Stimulated activated CD4-positive, alpha-beta T cell treated with anti-CD3 and anti-CD28 coated beads, Interleukin-15, amount 100 ng/mL, for 48 hours (primary cell): Measurements from ENCODE around the gene BACE2.

Source experiments
- DNase-seq, 2 donors: peaks; one replicate each; pipeline ENCODE4 v3.0.0-alpha.2; 2020; ENCODE audit warnings: low read depth in 2 of 2

The BACE2 gene

GRCh38 chr21:41167348-41168342 is at the start of gene BACE2:
BACE2 (plus strand) TSS chr21:41168160; CDS start chr21:41168264, 104 bp downstream.
- DNase-seq: peak; percentile 17 to 33

GRCh38 chr21:41119901-41120300 is 48.1 kb upstream of the BACE2 start:
- no peak for DNase-seq

GRCh38 chr21:41120997-41121396 is 47.0 kb upstream of the BACE2 start:
- no peak for DNase-seq

- peak; percentile 21 to 55 for DNase-seq
Measured at GRCh38 chr21:41121785-41122415, 46.1 kb upstream of the BACE2 start.

- DNase-seq: no peak
Measured at GRCh38 chr21:41124641-41125201, 43.2 kb upstream of the BACE2 start.

GRCh38 chr21:41128981-41129380 is 39.0 kb upstream of the BACE2 start:
- DNase-seq: no peak

- no peak for DNase-seq
Measured at GRCh38 chr21:41130883-41131282, 37.1 kb upstream of the BACE2 start.

- DNase-seq: no peak
Measured at GRCh38 chr21:41133874-41134522, 34.0 kb upstream of the BACE2 start.

GRCh38 chr21:41135746-41136145 is 32.2 kb upstream of the BACE2 start:
- DNase-seq: no peak

- no peak for DNase-seq
Measured at GRCh38 chr21:41136286-41136685, 31.7 kb upstream of the BACE2 start.

- no peak for DNase-seq
Measured at GRCh38 chr21:41137401-41137800, 30.6 kb upstream of the BACE2 start.

- no peak for DNase-seq
Measured at GRCh38 chr21:41137889-41138288, 30.1 kb upstream of the BACE2 start.

GRCh38 chr21:41138711-41139110 is 29.2 kb upstream of the BACE2 start:
- no peak for DNase-seq

GRCh38 chr21:41139275-41139674 is 28.7 kb upstream of the BACE2 start:
- no peak for DNase-seq

GRCh38 chr21:41139951-41140350 is 28.0 kb upstream of the BACE2 start:
- no peak for DNase-seq

- no peak for DNase-seq
Measured at GRCh38 chr21:41141031-41141457, 26.9 kb upstream of the BACE2 start.

GRCh38 chr21:41142051-41142795 is 25.7 kb upstream of the BACE2 start:
- no peak for DNase-seq

- no peak for DNase-seq
Measured at GRCh38 chr21:41143596-41144325, 24.2 kb upstream of the BACE2 start.

- no peak for DNase-seq
Measured at GRCh38 chr21:41147096-41147978, 20.6 kb upstream of the BACE2 start.

- DNase-seq: no peak
Measured at GRCh38 chr21:41147979-41148355, 20.0 kb upstream of the BACE2 start.
